Spinal cord (tissue), 10 donors: Measurements from ENCODE around the gene PPME1. TPM values are rescaled to one million over a fixed set of nuclear protein-coding genes. Genes with fewer than 3 reads are reported as not detected.

Source experiments
- DNase-seq, 6 donors: peaks; one replicate each; pipeline versions ENCODE4 v3.0.0 to v3.0.0-alpha.2; 2013 to 2015; ENCODE audit warnings: low spot score in 6 of 6, low read depth in 4 of 6
- H3K27ac ChIP-seq: one replicate; pipeline ENCODE4 v1.5.1; 2013; ENCODE audit warnings: low read depth, low read length, control low read depth
- H3K27me3 ChIP-seq: one replicate; pipeline ENCODE4 v1.6.1; 2013; ENCODE audit warnings: low read length; ENCODE audit not compliant: control insufficient read depth, insufficient read depth
- H3K36me3 ChIP-seq: one replicate; pipeline ENCODE4 v1.6.1; 2013; ENCODE audit warnings: low read length; ENCODE audit not compliant: control insufficient read depth, insufficient read depth
- H3K4me1 ChIP-seq: one replicate; pipeline ENCODE4 v1.6.1; 2013; ENCODE audit warnings: low read length; ENCODE audit not compliant: control insufficient read depth, insufficient read depth
- H3K4me3 ChIP-seq: one replicate; pipeline ENCODE4 v1.5.1; 2013; ENCODE audit warnings: low read depth, low read length, control low read depth
- H3K9me3 ChIP-seq: one replicate; pipeline ENCODE4 v1.6.1; 2013; ENCODE audit warnings: low read length; ENCODE audit not compliant: control insufficient read depth, insufficient read depth
- WGBS: methylation state at CpG from one replicate; pipeline ENCODE4 v1.1.5; 2013; ENCODE audit warnings: missing lambda C conversion rate; ENCODE audit not compliant: insufficient coverage; 5-methylcytosine and 5-hydroxymethylcytosine counted together
- polyA plus RNA-seq, 2 donors: library from polyadenylated mRNA; unstranded; fragments of 120-200 nt; gene quantifications; one replicate each; pipeline ENCODE4 v1.2.1, GENCODE V29; 2013; ENCODE audit not compliant: insufficient read length in 2 of 2
- total RNA-seq, 2 donors: library from RNA; depleted of rRNA in 1 of 2; stranded (reverse); fragments of 120-200 nt in 1 of 2; fragments of >200 nt in 1 of 2; gene quantifications; one replicate each; pipeline versions ENCODE4 v1.2.3 to v1.2.4, GENCODE V29; 2013 to 2014
- donor health status: healthy.

PPME1 gene
- total and polyA plus RNA-seq, 4 donors: 36.1 to 73.8 (median 53.6) TPM

DNA sequence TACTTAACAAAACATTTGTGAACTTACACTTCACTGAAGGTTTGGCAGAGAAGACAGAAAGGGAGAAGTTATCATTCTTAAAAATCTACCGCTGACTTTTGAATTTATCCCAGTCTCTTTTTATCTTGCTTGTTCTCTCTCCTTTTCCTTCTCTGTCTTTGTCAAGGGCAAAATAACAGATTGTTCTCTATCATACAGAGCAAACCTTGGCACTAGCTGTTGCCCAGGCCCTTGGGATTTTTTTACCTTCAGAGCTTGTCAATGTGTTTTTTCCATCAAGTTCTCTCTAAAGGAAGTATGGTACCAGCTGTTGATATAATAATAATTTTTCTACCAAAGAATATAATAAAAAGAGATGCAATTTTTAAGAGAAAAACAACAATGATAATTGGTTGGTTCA is 67.2 kb downstream of the PPME1 start:
- Histone ChIP-seq H3K36me3 (peaks cover 18% of the 10 kb centered on the region), H3K4me3 (no peak overlapping the region), H3K27ac (no peak overlapping the region), H3K4me1 (no peaks in the 10 kb centered on the region), H3K27me3 (no peaks in the 10 kb centered on the region), H3K9me3 (no peaks in the 10 kb centered on the region)
- no peak for DNase-seq
- WGBS: no CpG with 5 or more reads among the region's 1 CpG

GRCh38 chr11:74248469-74248868 is 77.4 kb downstream of the PPME1 start:
- WGBS: no CpG with 5 or more reads among the region's 1 CpG
- Histone ChIP-seq H3K4me3 (no peak overlapping the region), H3K27ac (no peak overlapping the region), H3K4me1 (no peaks in the 10 kb centered on the region), H3K27me3 (no peaks in the 10 kb centered on the region), H3K36me3 (peaks cover 27% of the 10 kb centered on the region), H3K9me3 (no peaks in the 10 kb centered on the region)
- DNase-seq: no peak

GRCh38 chr11:74249496-74249895 is 78.4 kb downstream of the PPME1 start:
- no CpG with 5 or more reads among the region's 2 CpGs for WGBS
- no peaks in the 10 kb centered on the region for H3K27me3 ChIP-seq
- no peak overlapping the region for H3K27ac ChIP-seq
- no peaks in the 10 kb centered on the region for H3K4me1 ChIP-seq
- no peaks in the 10 kb centered on the region for H3K9me3 ChIP-seq
- no peak overlapping the region for H3K4me3 ChIP-seq
- no peak for DNase-seq
- H3K36me3 ChIP-seq: peaks cover 38% of the 10 kb centered on the region

- peaks cover 40% of the 10 kb centered on the region for H3K36me3 ChIP-seq
- no peak for DNase-seq
- no peaks in the 10 kb centered on the region for H3K27me3 ChIP-seq
- no peak overlapping the region for H3K4me3 ChIP-seq
- peaks cover 4% of the 10 kb centered on the region for H3K4me1 ChIP-seq
- no peaks in the 10 kb centered on the region for H3K9me3 ChIP-seq
- no peak overlapping the region for H3K27ac ChIP-seq
- 97% methylated on average over 8 of the region's 8 CpGs for WGBS
These were observed 82.3 kb downstream of the PPME1 start for GRCh38 chr11:74253361-74253760.

DNA sequence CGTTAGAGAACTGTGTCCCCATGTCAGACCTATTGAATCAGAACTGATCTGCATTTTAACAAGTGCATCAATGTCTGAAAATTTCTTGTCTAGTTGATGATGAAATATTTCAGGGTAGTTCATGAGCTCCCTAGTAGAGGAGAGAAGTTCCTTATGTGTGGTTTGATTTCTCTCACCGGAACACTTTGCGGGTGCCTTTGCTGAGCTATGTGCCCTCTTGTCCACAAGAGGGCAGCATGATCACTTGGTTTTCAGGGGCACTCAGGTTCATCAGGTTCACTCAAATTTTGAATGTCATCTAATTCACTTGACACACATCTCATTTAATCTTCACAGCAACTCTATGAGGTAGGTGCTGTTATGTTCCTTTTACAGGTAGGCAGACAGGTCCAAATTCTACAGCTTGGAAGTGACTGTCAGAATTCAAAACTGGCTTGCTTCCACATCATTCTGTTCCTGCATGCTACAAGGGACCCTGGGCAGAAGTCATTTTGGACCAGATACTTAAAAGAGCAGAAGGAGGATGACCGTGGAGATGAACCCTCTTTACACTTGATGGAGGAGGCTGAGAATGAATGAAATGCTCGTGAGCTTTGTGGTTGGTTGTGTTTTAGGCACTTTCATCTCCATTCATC is 84.8 kb downstream of the PPME1 start:
- no peaks in the 10 kb centered on the region for H3K9me3 ChIP-seq
- no peak overlapping the region for H3K27ac ChIP-seq
- no peak overlapping the region for H3K4me3 ChIP-seq
- DNase-seq: peak; percentile 42 to 91 (median 60)
- peaks cover 37% of the 10 kb centered on the region for H3K36me3 ChIP-seq
- H3K27me3 ChIP-seq: no peaks in the 10 kb centered on the region
- WGBS: 33% methylated on average over 3 of the region's 5 CpGs
- H3K4me1 ChIP-seq: peaks cover 4% of the 10 kb centered on the region

- WGBS: 77% methylated on average over 5 of the region's 5 CpGs
- Histone ChIP-seq H3K27me3 (no peaks in the 10 kb centered on the region), H3K27ac (no peak overlapping the region), H3K4me3 (no peak overlapping the region), H3K9me3 (no peaks in the 10 kb centered on the region), H3K36me3 (peaks cover 35% of the 10 kb centered on the region), H3K4me1 (peaks cover 4% of the 10 kb centered on the region)
- DNase-seq: no peak
These were observed 85.5 kb downstream of the PPME1 start for GRCh38 chr11:74256378-74257133.

- Histone ChIP-seq H3K4me3 (no peak overlapping the region), H3K27me3 (no peaks in the 10 kb centered on the region), H3K36me3 (peaks cover 20% of the 10 kb centered on the region), H3K9me3 (no peaks in the 10 kb centered on the region), H3K4me1 (peaks cover 4% of the 10 kb centered on the region), H3K27ac (no peak overlapping the region)
- 52% methylated on average over 2 of the region's 4 CpGs for WGBS
- DNase-seq: peak in 3 of 6 donors; percentile 18 to 86 (median 31)
These were observed 87.0 kb downstream of the PPME1 start for GRCh38 chr11:74257959-74258553.

DNA sequence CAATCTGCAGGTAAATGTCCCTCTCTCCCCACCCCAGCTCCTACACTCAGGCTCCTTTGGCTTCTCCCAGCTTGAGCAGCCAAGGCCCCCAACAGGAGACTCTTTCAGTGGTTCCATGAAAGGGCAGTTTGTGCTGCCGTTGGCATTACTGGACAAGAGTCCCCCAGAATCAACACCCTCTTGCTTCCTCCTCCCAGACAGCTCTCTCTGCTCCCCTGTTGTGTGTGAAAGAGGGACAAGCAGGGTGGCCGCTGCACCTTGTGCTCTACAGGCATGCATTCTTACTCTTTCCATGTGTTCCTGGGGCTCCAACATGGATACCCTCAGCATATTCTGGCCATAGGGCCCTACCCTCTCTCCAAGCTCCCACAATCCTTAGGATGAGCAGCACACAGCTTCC is 91.6 kb downstream of the PPME1 start:
- peaks cover 4% of the 10 kb centered on the region for H3K4me1 ChIP-seq
- H3K27me3 ChIP-seq: no peaks in the 10 kb centered on the region
- no peak overlapping the region for H3K27ac ChIP-seq
- no peak overlapping the region for H3K4me3 ChIP-seq
- no peaks in the 10 kb centered on the region for H3K9me3 ChIP-seq
- WGBS: 67% methylated on average over 1 of the region's 2 CpGs
- no peak for DNase-seq
- no peaks in the 10 kb centered on the region for H3K36me3 ChIP-seq

DNA sequence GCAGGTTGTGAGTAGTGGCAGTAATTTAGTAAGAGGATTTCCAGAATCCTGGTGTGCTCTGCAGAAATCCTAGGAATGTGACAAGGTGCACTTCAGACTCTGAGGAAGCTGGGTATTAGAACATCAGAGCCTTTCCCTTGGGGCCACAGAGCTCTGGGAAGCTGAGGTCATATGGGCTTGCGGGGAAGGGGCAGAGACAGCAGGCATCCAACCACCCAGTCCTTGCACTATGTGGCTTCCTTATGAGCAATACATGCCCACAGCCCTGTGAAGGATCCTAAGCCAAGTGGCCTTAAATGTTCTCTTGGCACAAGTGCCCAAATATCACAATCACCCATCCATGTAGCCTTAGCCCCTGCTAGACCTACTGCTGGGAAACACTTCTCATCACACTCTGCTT is 94.2 kb downstream of the PPME1 start:
- Histone ChIP-seq H3K27ac (no peak overlapping the region), H3K4me1 (no peaks in the 10 kb centered on the region), H3K36me3 (no peaks in the 10 kb centered on the region), H3K27me3 (no peaks in the 10 kb centered on the region), H3K4me3 (no peak overlapping the region), H3K9me3 (no peaks in the 10 kb centered on the region)
- DNase-seq: no peak
- WGBS: 89% methylated on average over 1 of the region's 1 CpG
